Gastrocnemius medialis (tissue), 4 donors: ENCODE results near the gene COL9A3.

Experiments used
- CTCF ChIP-seq, 5 experiments: fragments of 450-650 bp in 3 of 5; fragments of 200-600 bp in 2 of 5; sonication (generic) in 2 of 5; IDR thresholded peaks in 4 of 5; conservative IDR thresholded peaks in 1 of 5; 1 replicate in 4 of 5; 2 replicates in 1 of 5; pipeline ENCODE4 v1.5.1; 2016 to 2019; ENCODE audit warnings: antibody characterized with exemption in 5 of 5, mild to moderate bottlenecking in 3 of 5, moderate library complexity in 3 of 5
- POLR2A ChIP-seq, 2 donors: fragments of 450-650 bp; IDR thresholded peaks; one replicate each; pipeline ENCODE4 v1.6.1; 2017; ENCODE audit warnings: antibody characterized with exemption in 2 of 2, mild to moderate bottlenecking in 2 of 2, moderate library complexity in 2 of 2

GRCh38 chr20:62887860-62888239, 71.0 kb downstream of the COL9A3 start:
- TF ChIP-seq POLR2A (IDR thresholded peaks at IDR 0.05) (no peak), CTCF (IDR thresholded peaks at IDR 0.05 in 4 of 5, conservative IDR thresholded peaks at IDR 0.05 in 1 of 5) (no peak)
